Stimulated activated memory B cell treated with anti-CD40 and anti-IgM and Interleukin-4, amounts not matched to agents 10 μg/mL and 1 μg/mL and 100 μg/mL, for 72 hours (primary cell): Measurements from ENCODE around the gene GIPC1.
"Not testable (repeated sequence)": the region's sequence is repeated elsewhere in the genome, so short reads cannot be mapped to it uniquely, and the experiment has no call there.

ENCODE experiments used
- ATAC-seq: fragments of 150-1000 bp; cut with Tn5 transposase; 2 replicates; pipeline ENCODE4 v1.10.0; 2021
- H3K27ac Mint-ChIP-seq: one replicate; pipeline ENCODE4 v1.8.0; 2022; ENCODE audit warnings: mild to moderate bottlenecking, mixed read lengths
- H3K27me3 Mint-ChIP-seq: one replicate; pipeline ENCODE4 v1.8.0; 2022; ENCODE audit warnings: mixed read lengths
- H3K36me3 Mint-ChIP-seq: one replicate; pipeline ENCODE4 v1.8.0; 2022; ENCODE audit warnings: mixed read lengths
- H3K4me1 Mint-ChIP-seq: one replicate; pipeline ENCODE4 v1.8.0; 2022; ENCODE audit warnings: mixed read lengths
- H3K4me3 Mint-ChIP-seq: one replicate; pipeline ENCODE4 v1.8.0; 2022; ENCODE audit warnings: mild to moderate bottlenecking, moderate library complexity, mixed read lengths
- H3K9me3 Mint-ChIP-seq: one replicate; pipeline ENCODE4 v1.8.0; 2022; ENCODE audit warnings: mixed read lengths

Gene GIPC1

GRCh38 chr19:14510311-14511228 is 14.6 kb upstream of the GIPC1 start:
- H3K4me3 Mint-ChIP-seq = no peak overlapping the region
- H3K36me3 Mint-ChIP-seq = peaks cover 21% of the 10 kb centered on the region
- no peaks in the 10 kb centered on the region for H3K9me3 Mint-ChIP-seq
- no peak for ATAC-seq
- H3K27me3 Mint-ChIP-seq = peaks cover 3% of the 10 kb centered on the region
- H3K4me1 Mint-ChIP-seq = peaks cover 17% of the 10 kb centered on the region
- H3K27ac Mint-ChIP-seq = no peak overlapping the region

DNA sequence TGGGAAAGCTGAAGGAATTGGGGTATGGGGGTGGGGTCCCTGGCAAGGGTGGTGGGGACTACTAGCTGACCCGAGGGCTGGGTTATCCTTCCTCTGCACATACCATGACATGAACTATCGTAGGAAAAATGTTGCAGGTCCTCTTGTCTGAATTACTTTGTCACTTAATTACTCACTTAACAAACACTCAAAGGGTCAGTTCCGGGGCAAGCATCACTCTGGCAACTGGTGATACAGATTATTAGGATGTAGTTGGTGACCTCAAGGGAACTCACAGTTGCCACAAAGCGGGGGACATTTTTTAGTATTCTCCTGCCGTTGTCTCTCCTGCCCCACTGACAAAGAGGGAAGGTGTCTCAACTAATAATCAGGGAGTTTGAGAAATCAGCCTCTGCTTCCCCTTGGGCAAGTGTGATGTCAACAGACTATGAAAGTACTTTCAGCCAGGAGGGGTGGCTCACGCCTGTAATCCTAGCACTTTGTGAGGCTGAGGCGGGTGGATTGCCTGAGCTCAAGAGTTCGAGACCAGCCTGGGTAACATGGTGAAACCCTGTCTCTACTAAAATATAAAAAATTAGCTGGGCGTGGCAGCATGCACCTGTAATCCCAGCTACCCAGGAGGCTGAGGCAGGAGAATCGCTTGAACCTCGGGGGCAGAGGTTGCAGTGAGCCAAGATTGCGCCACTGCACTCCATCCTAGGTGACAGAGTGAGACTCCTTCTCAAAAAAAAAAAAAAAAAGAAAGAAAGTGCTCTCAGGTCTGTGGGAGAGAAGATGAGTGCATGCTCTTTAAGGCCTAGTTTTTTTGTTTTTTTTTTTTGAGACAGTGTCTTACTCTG is 12.0 kb upstream of the GIPC1 start:
- ATAC-seq = no peak
- H3K27me3 Mint-ChIP-seq = peaks cover 23% of the 10 kb centered on the region
- no peak overlapping the region for H3K27ac Mint-ChIP-seq
- peaks cover 6% of the 10 kb centered on the region for H3K4me1 Mint-ChIP-seq
- H3K36me3 Mint-ChIP-seq = no peaks in the 10 kb centered on the region
- no peaks in the 10 kb centered on the region for H3K9me3 Mint-ChIP-seq
- H3K4me3 Mint-ChIP-seq = no peak overlapping the region

DNA sequence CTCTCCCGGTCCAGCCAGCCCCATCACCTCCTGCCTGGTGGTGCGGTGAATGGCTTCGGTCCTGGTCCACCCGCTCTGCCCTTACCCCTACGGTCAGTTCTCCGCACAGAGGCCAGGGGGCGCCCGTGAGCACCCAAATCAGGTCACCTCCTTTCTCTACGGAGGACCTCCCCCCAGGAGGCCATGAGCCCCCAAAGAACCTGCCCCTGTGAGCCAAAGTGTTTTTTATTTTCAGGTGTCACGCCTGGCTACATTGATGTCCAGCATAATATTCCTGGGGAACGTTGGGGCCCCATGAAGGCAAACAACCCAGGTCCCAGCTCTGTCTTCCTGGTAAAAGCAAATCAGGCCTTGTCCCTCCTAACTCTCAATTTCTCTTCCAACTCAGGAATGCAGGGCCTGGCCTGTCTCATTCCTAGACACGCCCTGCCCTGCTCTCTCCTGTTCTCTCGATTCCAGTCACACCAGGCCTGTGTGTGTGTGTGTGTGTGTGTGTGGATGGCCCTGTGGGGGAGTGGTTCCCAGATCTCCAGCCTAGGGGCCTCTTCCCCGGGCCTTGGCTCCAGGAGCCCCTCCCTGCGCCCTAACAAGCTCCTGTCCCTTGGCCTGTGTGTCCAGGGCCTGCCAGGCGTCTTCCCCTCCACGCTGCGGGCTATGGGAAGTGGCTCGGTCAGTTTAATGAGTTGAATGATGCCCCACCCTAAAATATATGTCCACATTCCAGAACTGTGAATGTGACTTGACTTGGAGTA is 9.7 kb upstream of the GIPC1 start:
- Mint-ChIP-seq H3K4me1 (peaks cover 6% of the 10 kb centered on the region), H3K27me3 (peaks cover 31% of the 10 kb centered on the region), H3K27ac (no peak overlapping the region), H3K9me3 (no peaks in the 10 kb centered on the region), H3K36me3 (no peaks in the 10 kb centered on the region), H3K4me3 (no peak overlapping the region)
- ATAC-seq = peak; percentile 74

DNA sequence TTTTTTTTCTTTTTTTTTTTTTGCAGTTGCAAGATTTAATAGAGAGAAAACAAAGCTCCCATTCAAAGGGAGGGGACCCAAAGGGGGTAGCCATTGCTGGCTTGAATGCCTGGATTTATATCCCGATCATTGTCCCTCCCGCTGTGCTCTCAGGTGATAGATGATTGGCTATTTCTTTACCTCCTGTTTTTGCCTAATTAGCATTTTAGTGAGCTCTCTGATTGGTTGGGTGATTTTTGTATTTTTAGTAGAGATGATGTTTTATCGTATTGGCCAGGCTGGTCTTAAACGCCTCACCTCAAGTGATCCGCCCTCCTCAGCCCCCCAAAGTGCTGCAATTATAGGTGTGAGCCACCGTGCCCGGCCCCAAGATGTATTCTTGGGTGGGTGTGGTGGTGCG is 8.6 kb upstream of the GIPC1 start:
- peaks cover 31% of the 10 kb centered on the region for H3K27me3 Mint-ChIP-seq
- not testable (repeated sequence) for ATAC-seq, H3K4me3 Mint-ChIP-seq, H3K27ac Mint-ChIP-seq, H3K9me3 Mint-ChIP-seq, H3K4me1 Mint-ChIP-seq, H3K36me3 Mint-ChIP-seq

DNA sequence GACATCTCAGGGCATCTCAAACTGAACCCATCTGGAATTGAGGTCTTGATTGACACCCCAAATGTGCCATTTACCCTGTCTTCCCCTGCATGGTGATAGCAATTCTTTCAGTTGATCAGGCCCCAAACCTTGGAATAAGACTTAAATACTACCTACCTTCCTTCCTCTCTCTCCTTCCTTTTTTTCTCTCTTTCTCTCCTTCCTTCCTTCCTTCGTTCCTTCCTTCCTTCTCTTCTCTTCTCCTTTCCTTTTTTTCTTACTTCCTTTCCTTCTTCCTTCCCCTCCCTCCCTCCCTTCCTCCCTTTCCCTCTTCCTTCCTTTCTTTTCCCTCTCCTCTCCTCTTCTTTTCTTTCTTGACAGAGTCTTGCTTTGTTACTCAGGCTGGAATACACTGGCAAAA is 7.4 kb upstream of the GIPC1 start:
- Mint-ChIP-seq H3K27me3 (peaks cover 31% of the 10 kb centered on the region), H3K36me3 (no peaks in the 10 kb centered on the region)

DNA sequence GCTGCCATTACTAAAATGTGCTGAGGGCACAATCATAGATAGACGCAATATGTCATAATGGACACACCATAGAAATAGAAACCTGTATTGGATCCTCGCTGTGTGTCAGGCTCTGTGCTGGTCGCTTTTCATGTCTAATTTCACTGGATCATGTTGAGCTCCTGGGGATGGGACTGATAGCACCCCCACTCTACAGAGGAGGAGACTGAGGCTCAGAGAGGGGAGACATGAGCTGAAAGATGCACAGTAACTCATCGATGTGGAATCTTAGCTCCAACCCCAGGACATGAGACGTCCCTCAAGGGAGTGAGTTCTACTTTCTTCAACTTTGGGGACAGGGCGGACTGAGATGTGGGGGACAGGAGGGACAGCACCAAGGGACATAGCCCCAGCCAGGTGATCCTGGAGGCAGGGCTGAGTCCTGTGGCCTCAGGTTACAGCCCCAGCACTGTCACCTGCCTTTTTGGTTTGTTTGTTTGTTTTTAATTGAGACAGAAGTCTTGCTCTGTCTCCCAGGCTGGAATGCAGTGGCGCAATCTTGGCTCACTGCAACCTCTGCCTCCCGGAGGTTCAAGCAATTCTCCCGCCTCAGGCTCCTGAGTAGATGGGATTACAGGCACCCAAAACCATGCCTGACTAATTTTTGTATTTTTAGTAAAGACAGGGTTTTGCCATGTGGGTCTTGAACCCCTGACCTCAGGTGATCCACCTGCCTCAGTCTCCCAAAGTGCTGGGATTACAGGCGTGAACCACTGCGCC is 6.6 kb upstream of the GIPC1 start:
- no peaks in the 10 kb centered on the region for H3K36me3 Mint-ChIP-seq

More for the DNA sequence above, 7.4 kb upstream of the GIPC1 start:
- H3K4me3 Mint-ChIP-seq = no peak overlapping the region
- H3K27ac Mint-ChIP-seq = no peak overlapping the region
- no peak for ATAC-seq
- no peaks in the 10 kb centered on the region for H3K9me3 Mint-ChIP-seq
- H3K4me1 Mint-ChIP-seq = peaks cover 6% of the 10 kb centered on the region

GRCh38 chr19:14497228-14497921 is 1.4 kb upstream of the GIPC1 start:
- H3K27ac Mint-ChIP-seq = no peak overlapping the region
- peaks cover 9% of the 10 kb centered on the region for H3K4me1 Mint-ChIP-seq
- no peaks in the 10 kb centered on the region for H3K9me3 Mint-ChIP-seq
- H3K4me3 Mint-ChIP-seq = no peak overlapping the region
- peaks cover 5% of the 10 kb centered on the region for H3K36me3 Mint-ChIP-seq
- ATAC-seq = no peak
- H3K27me3 Mint-ChIP-seq = peaks cover 3% of the 10 kb centered on the region

More for the DNA sequence above, 6.6 kb upstream of the GIPC1 start:
- H3K4me1 Mint-ChIP-seq = peaks cover 6% of the 10 kb centered on the region
- no peak overlapping the region for H3K4me3 Mint-ChIP-seq
- peaks cover 31% of the 10 kb centered on the region for H3K27me3 Mint-ChIP-seq
- H3K9me3 Mint-ChIP-seq = no peaks in the 10 kb centered on the region
- H3K27ac Mint-ChIP-seq = no peak overlapping the region
- ATAC-seq = no peak

- Mint-ChIP-seq H3K4me3 (peak overlapping the region; percentile 82), H3K27me3 (no peaks in the 10 kb centered on the region), H3K4me1 (peaks cover 9% of the 10 kb centered on the region), H3K27ac (peak overlapping the region; percentile 72), H3K9me3 (no peaks in the 10 kb centered on the region), H3K36me3 (peaks cover 6% of the 10 kb centered on the region)
- ATAC-seq = no peak
These were observed 904 bp upstream of the GIPC1 start for GRCh38 chr19:14496834-14497227.

GRCh38 chr19:14495672-14496028 is 277 bp downstream of the GIPC1 start:
- H3K27me3 Mint-ChIP-seq = no peaks in the 10 kb centered on the region
- H3K4me3 Mint-ChIP-seq = peak overlapping the region; percentile 82
- peaks cover 12% of the 10 kb centered on the region for H3K36me3 Mint-ChIP-seq

GRCh38 chr19:14494910-14495671 is 836 bp downstream of the GIPC1 start:
- H3K4me3 Mint-ChIP-seq = peak overlapping the region; percentile 76
- H3K27me3 Mint-ChIP-seq = no peaks in the 10 kb centered on the region
- H3K9me3 Mint-ChIP-seq = no peaks in the 10 kb centered on the region
- H3K4me1 Mint-ChIP-seq = peaks cover 9% of the 10 kb centered on the region
- no peak for ATAC-seq
- peaks cover 13% of the 10 kb centered on the region for H3K36me3 Mint-ChIP-seq
- peak overlapping the region; percentile 72 for H3K27ac Mint-ChIP-seq

More at GRCh38 chr19:14495672-14496028, 277 bp downstream of the GIPC1 start:
- Mint-ChIP-seq H3K27ac (peak overlapping the region; percentile 72), H3K4me1 (peaks cover 9% of the 10 kb centered on the region), H3K9me3 (no peaks in the 10 kb centered on the region)
- no peak for ATAC-seq

DNA sequence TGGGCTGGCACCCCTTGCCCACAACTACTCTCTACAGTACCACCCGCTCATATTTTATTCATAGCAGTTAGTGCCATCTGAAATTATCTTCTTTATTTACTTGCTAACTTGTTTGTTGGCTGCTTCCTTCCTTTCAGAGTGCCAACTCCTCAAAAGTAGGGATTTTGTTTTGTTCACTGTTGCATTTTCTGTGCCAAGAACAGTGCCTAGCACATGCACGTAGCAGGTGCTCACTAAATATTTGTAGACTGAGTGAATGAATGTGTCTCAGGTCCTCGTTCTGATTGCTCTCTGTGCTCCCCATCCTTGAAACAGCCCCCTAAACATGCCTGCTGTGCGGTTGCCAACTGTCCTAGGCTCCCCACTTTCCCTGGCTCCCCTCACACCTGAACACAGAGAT is 1.5 kb downstream of the GIPC1 start:
- H3K27me3 Mint-ChIP-seq = no peaks in the 10 kb centered on the region
- H3K27ac Mint-ChIP-seq = peak overlapping the region; percentile 72
- no peak overlapping the region for H3K4me3 Mint-ChIP-seq
- H3K36me3 Mint-ChIP-seq = peaks cover 18% of the 10 kb centered on the region
- peaks cover 9% of the 10 kb centered on the region for H3K4me1 Mint-ChIP-seq
- no peak for ATAC-seq
- H3K9me3 Mint-ChIP-seq = no peaks in the 10 kb centered on the region

GRCh38 chr19:14492756-14493337 is 3.1 kb downstream of the GIPC1 start:
- Mint-ChIP-seq H3K4me1 (peaks cover 9% of the 10 kb centered on the region), H3K27ac (no peak overlapping the region), H3K27me3 (no peaks in the 10 kb centered on the region), H3K36me3 (peaks cover 18% of the 10 kb centered on the region), H3K4me3 (no peak overlapping the region), H3K9me3 (no peaks in the 10 kb centered on the region)
- no peak for ATAC-seq
